ENCODE results near the gene GMDS.

The GMDS gene

DNA sequence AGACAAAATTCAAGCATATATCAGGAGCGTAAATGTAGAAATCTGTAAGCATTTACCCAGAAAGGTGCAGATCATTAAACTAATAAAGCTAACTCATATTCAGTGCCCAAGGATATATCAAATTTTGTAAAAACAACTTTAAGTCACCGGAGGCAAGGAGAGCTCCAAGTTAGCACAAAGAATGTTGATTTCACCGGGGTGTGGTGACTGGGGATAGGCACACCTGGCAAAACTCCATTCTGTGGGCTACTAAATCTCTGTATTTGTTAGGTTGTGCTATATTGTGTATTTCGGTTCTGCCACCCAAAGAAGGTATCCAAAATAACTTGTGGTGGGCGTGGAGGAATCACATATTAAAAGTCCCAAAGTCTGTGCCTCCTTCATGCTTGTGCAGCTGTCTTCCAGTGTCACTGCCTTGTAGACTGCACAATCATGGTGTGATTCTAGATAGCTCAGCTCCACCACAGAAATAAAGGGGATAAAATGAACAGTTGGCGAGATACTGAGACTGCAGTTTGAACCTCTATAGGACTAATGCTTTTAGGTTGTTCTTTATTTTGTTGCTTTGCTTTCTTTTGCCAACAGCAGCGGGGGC lies 111.6 kb downstream of the GMDS start:
- DNase-seq: no peak
- ATAC-seq: no peak

DNA sequence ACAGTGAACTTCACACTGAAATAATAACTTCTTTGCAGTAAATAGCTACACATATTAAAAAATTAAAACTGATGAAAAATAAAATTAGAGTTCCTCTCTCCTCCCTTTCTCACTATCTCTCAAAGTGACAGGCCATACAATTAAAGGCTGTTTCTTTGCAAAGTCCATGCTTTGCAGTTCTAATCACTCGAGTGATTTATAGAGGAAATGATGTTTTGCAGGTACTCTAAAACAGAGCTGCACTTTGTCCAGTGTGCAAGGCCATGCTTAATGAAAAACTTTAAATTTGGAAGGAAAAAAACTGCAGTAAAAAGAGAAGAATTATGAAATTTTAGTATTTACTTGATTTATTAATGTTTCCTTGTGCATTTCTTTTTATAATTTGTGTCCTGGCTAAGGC lies 112.5 kb downstream of the GMDS start:
- ATAC-seq: no peak
- no peak for DNase-seq

GRCh38 chr6:2132416-2132815 lies 113.0 kb downstream of the GMDS start:
- no peak for DNase-seq
- no peak for ATAC-seq

GRCh38 chr6:2129182-2129621 lies 116.2 kb downstream of the GMDS start:
- no peak for ATAC-seq
- no peak for DNase-seq

GRCh38 chr6:2127484-2127911 lies 117.9 kb downstream of the GMDS start:
- ATAC-seq (peak; percentile 96), DNase-seq (peak; percentile 76)

GRCh38 chr6:2126351-2126750 lies 119.1 kb downstream of the GMDS start:
- no peak for ATAC-seq
- no peak for DNase-seq

DNA sequence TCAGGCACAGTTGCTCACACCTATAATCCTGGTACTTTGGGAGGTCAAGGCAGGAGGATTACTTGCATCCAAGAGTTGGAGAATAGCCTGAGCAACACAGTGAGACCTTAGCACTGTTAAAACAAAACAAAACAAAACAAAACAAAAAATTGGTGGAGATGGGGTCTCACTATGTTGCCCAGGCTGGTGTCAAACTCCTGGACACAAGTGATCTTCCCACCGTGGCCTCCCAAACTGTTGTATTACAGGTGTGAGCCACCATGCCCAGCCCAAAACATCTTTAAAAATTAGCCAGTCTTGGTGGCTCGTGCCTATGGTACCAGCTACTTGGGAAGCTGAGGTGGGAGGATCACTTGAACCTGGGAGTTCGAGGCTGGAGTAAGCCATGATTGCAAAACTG lies 120.2 kb downstream of the GMDS start:
- ATAC-seq (no peak), DNase-seq (no peak)

- DNase-seq: no peak
- ATAC-seq: no peak
Measured at GRCh38 chr6:2124260-2124709, 121.1 kb downstream of the GMDS start.

GRCh38 chr6:2120912-2121311 lies 124.5 kb downstream of the GMDS start:
- ATAC-seq (no peak), DNase-seq (no peak)

- ATAC-seq (no peak), DNase-seq (no peak)
Measured at GRCh38 chr6:2119275-2119674, 126.1 kb downstream of the GMDS start.

DNA sequence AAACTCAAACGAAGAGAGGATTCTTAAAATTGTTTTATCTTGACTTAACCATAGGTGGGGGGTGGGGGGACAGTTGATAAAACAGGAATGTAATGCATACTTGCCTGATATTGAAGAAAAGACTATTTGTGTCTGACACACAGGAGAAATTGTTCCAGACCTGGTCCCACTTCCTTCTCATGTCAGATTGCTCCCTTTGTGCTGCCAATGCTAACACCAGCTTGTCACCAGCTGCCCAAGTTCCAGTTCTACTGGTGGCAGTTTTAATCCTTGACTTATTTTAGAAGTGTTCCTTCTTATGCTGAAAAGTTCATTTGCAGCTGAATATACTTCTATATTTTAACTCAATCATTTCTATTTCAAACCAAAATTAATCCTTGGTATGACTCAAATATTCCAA lies 127.3 kb downstream of the GMDS start:
- DNase-seq: no peak
- no peak for ATAC-seq

DNA sequence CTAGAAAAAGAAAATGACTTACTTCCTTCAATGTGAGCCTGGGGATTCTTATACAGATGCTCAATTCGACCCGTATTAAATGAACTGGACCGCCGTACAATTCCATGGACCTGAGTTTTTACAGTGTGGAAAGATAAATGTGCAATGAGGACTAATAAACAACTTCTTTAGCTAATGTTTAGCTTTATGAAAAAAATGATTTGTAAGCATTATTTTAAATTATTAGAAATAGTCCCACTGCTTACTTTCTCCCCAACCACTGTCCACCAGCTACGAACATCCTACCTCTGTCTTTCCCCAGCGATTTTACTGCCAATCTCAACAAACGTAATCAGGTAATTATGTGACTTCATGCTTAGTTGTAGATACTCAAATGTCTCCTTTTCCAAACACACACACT lies 128.0 kb downstream of the GMDS start:
- ATAC-seq: no peak

GRCh38 chr6:2116496-2116895 lies 128.9 kb downstream of the GMDS start:
- DNase-seq: no peak

More for the DNA sequence above, 128.0 kb downstream of the GMDS start:
- no peak for DNase-seq

GRCh38 chr6:2114100-2114499 lies 131.3 kb downstream of the GMDS start:
- DNase-seq (no peak), ATAC-seq (no peak)

More at GRCh38 chr6:2116496-2116895, 128.9 kb downstream of the GMDS start:
- ATAC-seq: no peak

DNA sequence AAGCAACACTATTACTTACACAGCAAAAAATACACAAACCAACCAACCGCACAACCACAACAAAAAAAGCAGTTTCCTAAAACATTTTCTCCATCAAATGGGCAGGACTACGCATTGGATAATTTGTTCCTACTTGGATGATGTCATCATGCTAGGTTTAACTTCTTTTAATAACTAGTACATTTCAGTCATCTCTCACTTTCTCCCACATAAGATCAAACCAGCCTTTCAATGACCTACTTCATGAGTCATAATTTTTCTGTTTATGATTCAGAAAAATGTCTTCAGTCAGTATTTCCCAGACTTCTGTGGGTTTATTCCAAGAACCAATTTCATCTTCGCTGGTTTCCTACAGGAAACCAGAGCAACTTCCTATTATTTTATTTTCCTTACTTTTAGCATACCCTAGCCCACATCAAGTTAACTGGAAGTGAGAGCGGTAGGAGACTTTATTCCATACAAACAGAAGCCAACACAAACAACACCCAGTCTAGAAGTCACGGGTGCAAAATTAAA lies 134.2 kb downstream of the GMDS start:
- DNase-seq (no peak), ATAC-seq (peak; percentile 93)

DNA sequence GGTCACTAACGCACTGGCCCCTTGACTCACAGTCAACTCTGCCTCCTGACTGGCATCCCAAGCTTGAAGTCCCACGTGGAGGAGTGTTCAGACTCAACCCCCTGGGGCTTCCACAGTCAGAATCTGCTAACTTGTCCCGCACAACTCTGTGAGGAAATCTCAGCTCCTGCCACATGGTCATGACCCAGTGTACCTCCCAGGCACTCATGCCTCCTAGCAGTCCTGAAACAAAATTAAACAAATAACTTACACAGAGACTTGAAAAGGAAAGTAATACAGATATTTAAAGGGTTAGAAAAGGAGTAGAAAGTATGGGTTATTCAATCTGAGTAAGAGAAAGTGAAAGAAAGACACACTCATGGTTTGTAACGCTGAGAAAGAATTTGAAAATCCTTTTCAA lies 134.9 kb downstream of the GMDS start:
- ATAC-seq (peak; percentile 62), DNase-seq (no peak)

GRCh38 chr6:2109796-2110195 lies 135.6 kb downstream of the GMDS start:
- DNase-seq: no peak

GRCh38 chr6:2108700-2109306 lies 136.6 kb downstream of the GMDS start:
- ATAC-seq (no peak), DNase-seq (no peak)

More at GRCh38 chr6:2109796-2110195, 135.6 kb downstream of the GMDS start:
- no peak for ATAC-seq

- no peak for DNase-seq
- no peak for ATAC-seq
Measured at GRCh38 chr6:2104524-2104880, 140.9 kb downstream of the GMDS start.

DNA sequence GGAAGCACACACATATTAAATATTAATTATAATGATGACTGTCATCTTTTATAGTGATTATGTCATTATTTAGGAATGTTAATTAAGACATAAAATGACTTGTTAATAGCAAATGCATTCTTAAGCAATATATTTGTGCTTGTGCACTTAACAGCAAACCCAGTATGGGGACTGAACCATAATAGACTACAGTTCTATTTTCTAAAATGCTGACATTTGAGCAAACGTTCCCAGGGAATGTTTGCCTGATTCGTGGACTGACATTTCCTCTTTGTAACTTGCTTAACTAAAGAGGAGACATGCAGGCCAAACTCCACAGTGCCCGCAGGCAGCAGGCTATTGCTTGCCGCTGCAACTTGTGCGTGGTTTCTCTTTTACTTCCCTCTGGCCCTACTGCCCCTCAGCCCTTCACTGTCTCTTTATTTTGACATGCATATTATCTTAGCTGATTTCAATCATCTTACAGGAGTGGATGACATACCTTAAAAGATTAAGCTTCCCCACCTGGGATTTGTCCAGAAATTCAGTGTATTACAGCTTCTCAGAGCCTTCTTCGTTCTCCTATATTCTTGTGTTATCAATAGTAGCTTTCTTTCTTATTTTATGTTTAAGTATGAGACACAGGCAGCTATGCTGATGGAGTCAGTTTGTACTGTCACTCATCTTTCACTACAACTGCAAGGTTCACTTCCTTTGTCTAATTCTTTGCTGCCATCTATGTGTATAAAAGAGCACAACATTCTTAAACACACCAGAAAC lies 141.5 kb downstream of the GMDS start:
- DNase-seq (no peak), ATAC-seq (no peak)

DNA sequence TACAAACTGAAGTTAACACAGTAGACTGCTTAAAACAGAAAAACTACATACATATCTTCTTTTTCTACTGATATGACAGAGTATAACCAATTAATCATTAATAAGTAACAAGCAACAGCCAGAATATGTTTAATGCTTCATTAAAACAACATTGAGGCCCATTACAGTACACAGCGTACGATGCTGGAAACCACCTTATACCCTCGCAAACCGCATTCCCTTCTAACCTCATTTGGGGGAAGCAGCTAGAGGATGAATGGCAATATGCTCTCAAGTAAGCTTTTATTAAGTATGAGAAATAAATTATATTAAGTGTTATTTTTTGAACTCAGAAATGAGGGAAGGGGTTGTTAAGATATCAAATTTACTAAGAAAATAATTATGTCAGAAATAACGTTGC lies 142.4 kb downstream of the GMDS start:
- ATAC-seq (no peak), DNase-seq (no peak)

DNA sequence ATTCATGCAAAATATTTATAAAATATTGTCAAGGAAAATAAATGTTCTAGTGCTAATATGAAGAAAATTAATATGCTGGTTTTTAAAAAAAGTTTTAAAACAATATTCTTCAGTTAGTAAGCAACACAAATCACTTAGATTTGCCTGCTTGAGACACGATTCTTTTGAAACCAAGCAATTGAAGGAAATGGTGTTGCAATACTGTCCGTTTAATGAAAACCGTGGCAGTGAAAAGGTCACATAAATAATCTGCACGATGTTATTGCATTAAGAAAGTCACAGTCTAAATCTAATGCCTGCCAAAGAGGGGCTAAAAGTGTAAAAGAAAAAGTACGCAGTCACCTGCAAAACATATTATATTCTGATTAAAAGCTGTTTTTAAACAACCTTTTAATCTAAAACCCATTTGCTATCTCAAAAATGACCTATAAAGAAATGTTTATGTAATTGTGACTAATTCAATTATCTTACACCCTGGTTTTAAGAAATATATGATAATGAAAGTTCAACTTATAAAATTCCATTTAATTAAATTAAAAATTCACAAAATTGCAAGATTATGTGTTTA lies 143.0 kb downstream of the GMDS start:
- DNase-seq (no peak), ATAC-seq (no peak)

- DNase-seq: no peak
- ATAC-seq: no peak
Measured at GRCh38 chr6:2101213-2101612, 144.2 kb downstream of the GMDS start.
